BJ (cell line): Measurements from ENCODE around the gene NLRP9. TPM values are rescaled to one million over a fixed set of nuclear protein-coding genes. Genes with fewer than 3 reads are reported as not detected.

Experiments used
- CTCF ChIA-PET: fragments of 350-600 bp; formaldehyde crosslinking; extraction: SDS; loops from one replicate; lab custom pipeline; 2021; ENCODE audit warnings: antibody characterized with exemption, inconsistent platforms; lab: Yijun Ruan, JAX
- POLR2A ChIA-PET: fragments of 300-600 bp; sonication (Branson Sonifier 250); formaldehyde crosslinking; extraction: SDS; loops from one replicate; lab custom pipeline; 2021; ENCODE audit warnings: antibody characterized with exemption; lab: Charles Lee
- DNase-seq: peaks from one replicate; pipeline ENCODE4 v3.0.0-alpha.2; 2011; ENCODE audit warnings: low read depth
- H3K27me3 ChIP-seq: 2 replicates; pipeline ENCODE4 v1.6.0; 2011; ENCODE audit warnings: low read length; ENCODE audit not compliant: control insufficient read depth, insufficient read depth
- H3K36me3 ChIP-seq: 2 replicates; pipeline ENCODE4 v1.5.1; 2011; ENCODE audit warnings: low read length; ENCODE audit not compliant: control insufficient read depth, insufficient read depth
- H3K4me3 ChIP-seq: 2 replicates; pipeline ENCODE4 v1.5.1; 2011; ENCODE audit warnings: low read depth, mild to moderate bottlenecking, control low read depth, low read length
- CTCF ChIP-seq: IDR thresholded peaks from 2 replicates; pipeline ENCODE4 v1.5.1; 2011; ENCODE audit warnings: low read depth, mild to moderate bottlenecking, control low read depth, inconsistent platforms, low read length, moderate library complexity; ENCODE audit not compliant: insufficient read depth
- polyA plus RNA-seq: library from polyadenylated mRNA; depleted of rRNA; stranded (reverse); fragments of >200 nt; gene quantifications from 2 replicates; pipeline ENCODE4 v1.2.3, GENCODE V29; 2011

Gene NLRP9
- polyA plus RNA-seq, 1 experiment = not detected

GRCh38 chr19:55674841-55675660, 63.2 kb downstream of the NLRP9 start, which contains the start of gene EPN1:
TSS of gene EPN1 (plus strand) at chr19:55675226. CDS start at chr19:55678628, 3,402 bp downstream.
- Histone ChIP-seq H3K4me3 (peak within 1 kb of the TSS; percentile 86), H3K27me3 (no peaks in the 10 kb centered on the region), H3K36me3 (peaks cover 22% of the 10 kb centered on the region)
- DNase-seq = peak; percentile 67
- ChIA-PET CTCF (no interaction called here), POLR2A (no interaction called here)
- TF ChIP-seq CTCF = no peak

GRCh38 chr19:55674459-55674840, 63.8 kb downstream of the NLRP9 start:
- ChIA-PET CTCF (no interaction called here), POLR2A (no interaction called here)
- Histone ChIP-seq H3K4me3 (peak overlapping the region; percentile 86), H3K27me3 (no peaks in the 10 kb centered on the region), H3K36me3 (peaks cover 23% of the 10 kb centered on the region)
- TF ChIP-seq CTCF = no peak
- DNase-seq = no peak

GRCh38 chr19:55673889-55674288, 64.3 kb downstream of the NLRP9 start:
- no peak for TF ChIP-seq CTCF
- DNase-seq = no peak
- Histone ChIP-seq H3K27me3 (no peaks in the 10 kb centered on the region), H3K4me3 (no peak overlapping the region), H3K36me3 (peaks cover 23% of the 10 kb centered on the region)
- ChIA-PET POLR2A (no interaction called here), CTCF (interaction anchor here (0.9 kb wide), 1 partner anchor 41 kb away, joined by 3 read pairs; no protein-coding TSS in a partner anchor)

DNA sequence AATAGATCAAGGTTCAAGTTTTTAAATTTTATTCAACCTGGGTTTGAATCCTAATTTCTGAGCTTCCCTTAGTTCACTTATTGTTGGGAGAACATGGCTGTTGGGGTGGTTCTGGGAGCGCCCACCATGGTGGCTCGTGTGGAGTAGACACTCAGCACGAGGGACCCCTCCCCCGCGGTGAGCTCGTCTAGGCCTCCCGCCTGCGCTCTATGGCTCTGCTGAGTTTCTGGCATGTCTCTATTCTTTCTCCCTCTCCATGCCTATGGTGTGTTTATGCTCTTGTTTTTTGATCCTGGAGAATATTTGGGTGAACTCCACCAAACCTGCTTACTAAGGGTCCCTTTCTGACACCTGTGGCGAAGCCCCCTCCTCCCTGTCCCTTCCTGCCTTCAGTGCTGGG, 64.7 kb downstream of the NLRP9 start:
- Histone ChIP-seq H3K27me3 (no peaks in the 10 kb centered on the region), H3K4me3 (no peak overlapping the region), H3K36me3 (peaks cover 22% of the 10 kb centered on the region)
- no peak for TF ChIP-seq CTCF
- no peak for DNase-seq
- ChIA-PET CTCF (interaction anchor here (0.5 to 0.9 kb wide), 2 partner anchors 41 to 508 kb away, joined by 3 read pairs; no protein-coding TSS in a partner anchor), POLR2A (no interaction called here)

GRCh38 chr19:55672418-55672817, 65.8 kb downstream of the NLRP9 start:
- DNase-seq = no peak
- CTCF ChIA-PET = interaction anchor here (1.3 to 2.0 kb wide), 4 partner anchors 15 to 46 kb away, joined by 3 to 17 read pairs (median 6); partner anchors contain the start of gene CCDC106

More at GRCh38 chr19:55672418-55672817, 65.8 kb downstream of the NLRP9 start:
- Histone ChIP-seq H3K27me3 (no peaks in the 10 kb centered on the region), H3K4me3 (no peak overlapping the region), H3K36me3 (peaks cover 26% of the 10 kb centered on the region)
- no peak for TF ChIP-seq CTCF
- POLR2A ChIA-PET = no interaction called here
